ENCODE measurements around the gene CEACAM1. TPM values are rescaled to one million over a fixed set of nuclear protein-coding genes. Genes with fewer than 3 reads are reported as not detected.

The CEACAM1 gene
- total and polyA plus RNA-seq, 9 of the 15 experiments (the other 6 are each of a cell fraction or from before 2014, with no cell fraction given) = 0.04 to 0.16 (median 0.10) TPM; not detected in 1

GRCh38 chr19:42577016-42577415, 48.7 kb upstream of the CEACAM1 start (continued):
- TF ChIP-seq ARID3A (IDR thresholded peaks at IDR 0.05; ENCODE audit: borderline replicate concordance, low read depth, low read length) (no peak), PRPF4 (IDR thresholded peaks at IDR 0.05; ENCODE audit: insufficient read depth, low read depth, low read length, poor library complexity, severe bottlenecking) (no peak), ZNF311 (CRISPR knock-in tag; IDR thresholded peaks at IDR 0.05) (no peak), MCM5 (IDR thresholded peaks at IDR 0.05; ENCODE audit: low read depth) (no peak), ARNT (IDR thresholded peaks at IDR 0.05) (no peak), ATF3 (IDR thresholded peaks at IDR 0.05) (no peak), ATF3 (CRISPR knock-in tag; conservative IDR thresholded peaks at IDR 0.05) (no peak), HDGF (IDR thresholded peaks at IDR 0.05) (no peak)

GRCh38 chr19:42576241-42576640, 48.0 kb upstream of the CEACAM1 start:
- FAIRE-seq = no peak
- ATAC-seq = no peak
- H2AFZ ChIP-seq (ENCODE audit: low read depth, low read length) = no peak overlapping the region
- no peaks in the 10 kb centered on the region for H3K4me1 ChIP-seq (replicated peaks in 1 of 2; ENCODE audit: control insufficient read depth in 2 of 2, insufficient read depth in 2 of 2, low read length in 2 of 2)
- POLR2A ChIA-PET = no interaction called here
- no peak overlapping the region for H3K4me2 ChIP-seq (ENCODE audit: insufficient read depth, low read length)
- 0% methylated on average over 2 of the region's 2 CpGs for WGBS (ENCODE audit: insufficient coverage, low coverage, missing lambda C conversion rate)
- H3K27ac ChIP-seq (ENCODE audit: extremely low read depth, low read depth, low read length) = no peak overlapping the region
- in situ Hi-C loops (cut with MboI) (no loop called here), intact Hi-C loops (cut with micrococcal nuclease) (no loop called here)
- DNase-seq (ENCODE audit: extremely low read depth in 1 of 4, low spot score in 3 of 4) = no peak
- H3K9me1 ChIP-seq (ENCODE audit: control insufficient read depth, insufficient read depth, low read length) = no peaks in the 10 kb centered on the region
- H3K9ac ChIP-seq (ENCODE audit: insufficient read depth in 1 of 2, low read depth in 2 of 2, low read length in 2 of 2) = no peak overlapping the region
- H3K27me3 ChIP-seq (ENCODE audit: control insufficient read depth in 2 of 2, insufficient read depth in 2 of 2, low read length in 2 of 2) = no peaks in the 10 kb centered on the region
- H3K79me2 ChIP-seq (ENCODE audit: control insufficient read depth, insufficient read depth, low read length) = no peaks in the 10 kb centered on the region
- H4K20me1 ChIP-seq (replicated peaks; ENCODE audit: control insufficient read depth, insufficient read depth, low read length) = no peaks in the 10 kb centered on the region
- no peaks in the 10 kb centered on the region for H3K9me3 ChIP-seq (replicated peaks; ENCODE audit: control insufficient read depth, insufficient read depth, low read depth, low read length)
- no peaks in the 10 kb centered on the region for H3K36me3 ChIP-seq (ENCODE audit: control insufficient read depth, insufficient read depth, low read length)
- CTCF ChIA-PET (ENCODE audit: low intra/inter-chr PET ratio) = no interaction called here
- H3K4me3 ChIP-seq = no peak overlapping the region
- no TSS peak for BruUV-seq (replicated peaks)
- TF ChIP-seq SMAD2 (IDR thresholded peaks at IDR 0.05; ENCODE audit: low read depth, low read length) (no peak), SMC3 (conservative IDR thresholded peaks at IDR 0.05; ENCODE audit: insufficient read depth, low read depth, low read length) (no peak), ZNF77 (CRISPR knock-in tag; IDR thresholded peaks at IDR 0.05) (no peak), ZNF408 (CRISPR knock-in tag; IDR thresholded peaks at IDR 0.05; ENCODE audit: low read depth) (no peak), AFF4 (CRISPR knock-in tag; IDR thresholded peaks at IDR 0.05) (no peak), ZNF512 (tag; IDR thresholded peaks at IDR 0.05) (no peak), POLR2G (IDR thresholded peaks at IDR 0.05; ENCODE audit: low read depth, low read length) (no peak)

All from K562 (cell line).